Retinal pigment epithelial cell (primary cell): ENCODE results near the gene SGCE.
"Not testable (repeated sequence)": the region's sequence is repeated elsewhere in the genome, so short reads cannot be mapped to it uniquely, and the experiment has no call there.

Experiments used
- DNase-seq: peaks from one replicate; pipeline ENCODE4 v3.0.0-alpha.2; 2010; ENCODE audit warnings: low read depth
- H3K4me3 ChIP-seq: 2 replicates; pipeline ENCODE4 v1.5.1; 2011; ENCODE audit warnings: mild to moderate bottlenecking, low read length, control low read depth, moderate library complexity
- CTCF ChIP-seq: conservative IDR thresholded peaks from 2 replicates; pipeline ENCODE4 v1.5.1; 2011; ENCODE audit warnings: low read depth, low read length, control low read depth, inconsistent platforms

SGCE gene

GRCh38 chr7:94655848-94656657, at the start of gene SGCE:
TSS of gene SGCE (minus strand) at chr7:94656133. CDS start at chr7:94656098, 35 bp downstream.
- no peak for DNase-seq
- peak; percentile 58 for TF ChIP-seq CTCF
- H3K4me3 ChIP-seq: peak within 1 kb of the TSS; percentile 84

GRCh38 chr7:94705155-94706021, 49.5 kb upstream of the SGCE start:
- not testable (repeated sequence) for H3K4me3 ChIP-seq, DNase-seq

- no peak overlapping the region for H3K4me3 ChIP-seq
- no peak for TF ChIP-seq CTCF
- DNase-seq: peak; percentile 95
Observed at GRCh38 chr7:94701555-94701973, 45.6 kb upstream of the SGCE start.

- no peak overlapping the region for H3K4me3 ChIP-seq
Observed at GRCh38 chr7:94700926-94701554, 45.1 kb upstream of the SGCE start.

GRCh38 chr7:94698275-94698674, 42.3 kb upstream of the SGCE start:
- no peak for TF ChIP-seq CTCF
- H3K4me3 ChIP-seq: no peak overlapping the region
- DNase-seq: no peak

More at GRCh38 chr7:94700926-94701554, 45.1 kb upstream of the SGCE start:
- DNase-seq: no peak
- no peak for TF ChIP-seq CTCF

GRCh38 chr7:94697035-94697974, 41.4 kb upstream of the SGCE start:
- TF ChIP-seq CTCF: no peak
- peak; percentile 94 for DNase-seq
- H3K4me3 ChIP-seq: no peak overlapping the region
